ENCODE measurements around the gene GATD1. TPM values are rescaled to one million over a fixed set of nuclear protein-coding genes. Genes with fewer than 3 reads are reported as not detected.

The GATD1 gene
- total and polyA plus RNA-seq, 9 of the 15 experiments (the other 6 are each of a cell fraction or from before 2014, with no cell fraction given): 2.8 to 144 (median 36.9) TPM

GRCh38 chr11:809287-810039 lies 32.2 kb upstream of the GATD1 start, which contains the start of gene RPLP2 (continued):
- TF ChIP-seq SMAD4 (CRISPR knock-in tag; conservative IDR thresholded peaks at IDR 0.05) (peak; percentile 19), HNRNPUL1 (IDR thresholded peaks at IDR 0.05; ENCODE audit: low read length) (no peak), BRF2 (IDR thresholded peaks at IDR 0.05; ENCODE audit: borderline replicate concordance, insufficient read depth, insufficient read length) (no peak), CREM (IDR thresholded peaks at IDR 0.05; ENCODE audit: low read depth) (peak; percentile 98), LCOR (CRISPR knock-in tag; IDR thresholded peaks at IDR 0.05) (peak; percentile 73), TSHZ1 (CRISPR knock-in tag; IDR thresholded peaks at IDR 0.05) (no peak), ZFPM2 (CRISPR knock-in tag; IDR thresholded peaks at IDR 0.05) (peak; percentile 5; the same call in 1 of the 2 replicates), PCBP1 (IDR thresholded peaks at IDR 0.05; ENCODE audit: low read depth, low read length, poor library complexity, severe bottlenecking) (peak; percentile 83), ZNF398 (CRISPR knock-in tag; IDR thresholded peaks at IDR 0.05) (no peak), BCOR (IDR thresholded peaks at IDR 0.05) (no peak; the same call in 1 of the 2 replicates), ZNF274 (IDR thresholded peaks at IDR 0.05; ENCODE audit: borderline replicate concordance, low read depth, low read length) (no peak), MLLT1 (IDR thresholded peaks at IDR 0.05) (peak; percentile 53 to 59; a peak in 2 of 4 replicates), ZBTB49 (CRISPR knock-in tag; IDR thresholded peaks at IDR 0.05; ENCODE audit: borderline replicate concordance) (0 out of 2 replicates have a peak, but pooled peaks have one; percentile 79), NELFE (IDR thresholded peaks at IDR 0.05; ENCODE audit: insufficient read depth, insufficient read length) (no peak)

All from K562 (cell line).